ENCODE data around the gene CDS1. TPM values are rescaled to one million over a fixed set of nuclear protein-coding genes. Genes with fewer than 3 reads are reported as not detected.

CDS1 gene
- total RNA-seq, 2 donors from 2014 or later, result 13.9 to 19.9 TPM

DNA sequence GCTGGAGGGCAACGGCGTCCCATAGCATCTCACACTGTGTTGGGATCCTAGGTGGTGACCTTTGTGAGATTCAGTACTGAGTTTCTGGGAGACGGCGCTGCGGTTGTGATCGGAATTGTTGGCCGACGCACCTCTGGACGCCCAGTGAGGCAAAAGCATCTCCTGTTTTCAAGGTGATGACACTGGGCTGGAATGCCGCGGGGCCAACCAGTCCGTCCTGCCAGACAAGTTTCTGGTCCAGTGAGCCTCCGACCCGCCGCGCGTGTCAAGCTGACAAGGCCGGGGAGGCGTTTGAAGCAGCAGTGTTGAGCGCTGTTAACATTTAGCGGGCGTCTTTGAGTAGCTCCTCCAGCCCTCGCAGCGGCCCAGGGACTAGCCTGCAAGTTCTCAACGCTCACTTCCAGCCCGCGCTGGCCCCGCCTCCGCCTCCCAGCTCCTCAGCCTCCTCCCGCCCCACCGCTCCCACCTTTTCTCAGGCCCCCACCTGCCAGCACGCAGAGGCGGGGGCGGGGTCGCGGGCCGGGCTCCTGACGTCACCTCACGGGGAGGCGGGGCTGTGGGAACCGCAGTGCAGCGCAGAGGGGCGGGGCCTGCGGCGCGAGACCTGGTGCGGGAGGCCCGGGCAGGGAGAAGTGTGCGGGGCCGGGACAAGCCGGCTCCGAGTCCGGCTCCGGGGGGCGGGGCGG is 482 bp upstream of the CDS1 start:
- Histone ChIP-seq H3K4me3 (peak overlapping the region; percentile 84 to 87), H3K4me1 (replicated peaks) (no peaks in the 10 kb centered on the region), H3K27ac (peak overlapping the region; percentile 95 to 97), H3K9me3 (no peaks in the 10 kb centered on the region), H3K36me3 (no peaks in the 10 kb centered on the region), H3K27me3 (replicated peaks; ENCODE audit: insufficient read depth) (no peaks in the 10 kb centered on the region)
- 3% methylated on average over 43 of the region's 56 CpGs for WGBS
- intact Hi-C loops (cut with DNase I), result no loop called here
- peak; percentile 95 for DNase-seq (ENCODE audit: low spot score)
- TF ChIP-seq POLR2A (IDR thresholded peaks at IDR 0.05) (peak; percentile 51), POLR2AphosphoS5 (IDR thresholded peaks at IDR 0.05) (peak; percentile 77)
- TF ChIP-seq, protein P1, sequence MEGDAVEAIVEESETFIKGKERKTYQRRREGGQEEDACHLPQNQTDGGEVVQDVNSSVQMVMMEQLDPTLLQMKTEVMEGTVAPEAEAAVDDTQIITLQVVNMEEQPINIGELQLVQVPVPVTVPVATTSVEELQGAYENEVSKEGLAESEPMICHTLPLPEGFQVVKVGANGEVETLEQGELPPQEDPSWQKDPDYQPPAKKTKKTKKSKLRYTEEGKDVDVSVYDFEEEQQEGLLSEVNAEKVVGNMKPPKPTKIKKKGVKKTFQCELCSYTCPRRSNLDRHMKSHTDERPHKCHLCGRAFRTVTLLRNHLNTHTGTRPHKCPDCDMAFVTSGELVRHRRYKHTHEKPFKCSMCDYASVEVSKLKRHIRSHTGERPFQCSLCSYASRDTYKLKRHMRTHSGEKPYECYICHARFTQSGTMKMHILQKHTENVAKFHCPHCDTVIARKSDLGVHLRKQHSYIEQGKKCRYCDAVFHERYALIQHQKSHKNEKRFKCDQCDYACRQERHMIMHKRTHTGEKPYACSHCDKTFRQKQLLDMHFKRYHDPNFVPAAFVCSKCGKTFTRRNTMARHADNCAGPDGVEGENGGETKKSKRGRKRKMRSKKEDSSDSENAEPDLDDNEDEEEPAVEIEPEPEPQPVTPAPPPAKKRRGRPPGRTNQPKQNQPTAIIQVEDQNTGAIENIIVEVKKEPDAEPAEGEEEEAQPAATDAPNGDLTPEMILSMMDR (IDR thresholded peaks at IDR 0.05), result no peak

GRCh38 chr4:84583876-84584380 is 1.0 kb downstream of the CDS1 start:
- WGBS, result 13% methylated on average over 16 of the region's 16 CpGs
- peak overlapping the region; percentile 95 to 97 for H3K27ac ChIP-seq
- H3K36me3 ChIP-seq, result no peaks in the 10 kb centered on the region
- TF ChIP-seq, protein P1 (IDR thresholded peaks at IDR 0.05), result peak in 2 of 4 experiments; percentile 12 to 23
- TF ChIP-seq POLR2AphosphoS5 (IDR thresholded peaks at IDR 0.05) (no peak), POLR2A (IDR thresholded peaks at IDR 0.05) (no peak)
- H3K27me3 ChIP-seq (replicated peaks; ENCODE audit: insufficient read depth), result no peaks in the 10 kb centered on the region
- no peak for DNase-seq (ENCODE audit: low spot score)
- H3K4me3 ChIP-seq, result peak overlapping the region; percentile 84 to 87
- intact Hi-C loops (cut with DNase I), result no loop called here
- H3K9me3 ChIP-seq, result no peaks in the 10 kb centered on the region
- no peaks in the 10 kb centered on the region for H3K4me1 ChIP-seq (replicated peaks)

- H3K4me3 ChIP-seq, result no peak overlapping the region
- no peak overlapping the region for H3K27ac ChIP-seq
- TF ChIP-seq POLR2A (IDR thresholded peaks at IDR 0.05), result no peak
- DNase-seq (ENCODE audit: low spot score), result no peak
- H3K4me1 ChIP-seq (replicated peaks), result no peaks in the 10 kb centered on the region
- no peaks in the 10 kb centered on the region for H3K27me3 ChIP-seq (replicated peaks; ENCODE audit: insufficient read depth)
- no peaks in the 10 kb centered on the region for H3K9me3 ChIP-seq
- no peaks in the 10 kb centered on the region for H3K36me3 ChIP-seq
- intact Hi-C loops (cut with DNase I), result no loop called here
Measured at GRCh38 chr4:84585251-84585650, 2.3 kb downstream of the CDS1 start.

DNA sequence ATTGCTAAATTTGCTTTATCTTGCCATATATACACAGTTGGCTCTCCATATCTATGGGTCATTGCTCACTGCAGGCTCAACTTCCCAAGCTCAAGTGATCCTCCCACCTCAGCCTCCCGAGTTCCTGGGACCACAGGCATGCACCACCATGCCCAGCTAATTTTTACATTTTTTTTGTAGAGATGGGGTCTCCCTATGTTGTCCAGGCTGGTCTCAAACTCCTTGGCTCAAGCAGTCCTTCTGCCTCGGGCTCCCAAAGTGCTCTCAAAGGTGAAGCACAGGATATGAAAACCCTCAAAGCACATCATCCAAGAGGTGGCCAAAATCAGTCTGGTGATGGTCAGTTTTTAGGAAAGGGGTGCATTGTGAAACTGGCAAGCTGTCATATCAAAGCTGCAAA is 11.8 kb downstream of the CDS1 start:
- no peak for TF ChIP-seq POLR2AphosphoS5 (IDR thresholded peaks at IDR 0.05)
- TF ChIP-seq POLR2A (IDR thresholded peaks at IDR 0.05), result no peak
- TF ChIP-seq, protein P1 (IDR thresholded peaks at IDR 0.05), result no peak
- H3K4me3 ChIP-seq, result no peak overlapping the region
- intact Hi-C loops (cut with DNase I), result no loop called here
- H3K27me3 ChIP-seq (replicated peaks; ENCODE audit: insufficient read depth), result no peaks in the 10 kb centered on the region
- DNase-seq (ENCODE audit: low spot score), result no peak
- WGBS, result 96% methylated on average over 2 of the region's 2 CpGs
- no peaks in the 10 kb centered on the region for H3K4me1 ChIP-seq (replicated peaks)
- H3K36me3 ChIP-seq, result no peaks in the 10 kb centered on the region
- no peak overlapping the region for H3K27ac ChIP-seq
- H3K9me3 ChIP-seq, result no peaks in the 10 kb centered on the region

GRCh38 chr4:84596826-84597225 is 13.9 kb downstream of the CDS1 start:
- intact Hi-C loops (cut with DNase I), result no loop called here
- no peak for DNase-seq (ENCODE audit: low spot score)

More at GRCh38 chr4:84596826-84597225, 13.9 kb downstream of the CDS1 start:
- Histone ChIP-seq H3K9me3 (no peaks in the 10 kb centered on the region), H3K4me3 (no peak overlapping the region), H3K27ac (no peak overlapping the region), H3K36me3 (no peaks in the 10 kb centered on the region), H3K27me3 (replicated peaks; ENCODE audit: insufficient read depth) (no peaks in the 10 kb centered on the region), H3K4me1 (replicated peaks) (no peaks in the 10 kb centered on the region)
- WGBS, result 90% methylated on average over 4 of the region's 4 CpGs
- TF ChIP-seq, protein P1 (IDR thresholded peaks at IDR 0.05), result no peak
- TF ChIP-seq POLR2A (IDR thresholded peaks at IDR 0.05) (no peak), POLR2AphosphoS5 (IDR thresholded peaks at IDR 0.05) (no peak)

Measured in prostate gland (tissue), 2 donors.